ENCODE data around the gene RNF223.

The RNF223 gene

DNA sequence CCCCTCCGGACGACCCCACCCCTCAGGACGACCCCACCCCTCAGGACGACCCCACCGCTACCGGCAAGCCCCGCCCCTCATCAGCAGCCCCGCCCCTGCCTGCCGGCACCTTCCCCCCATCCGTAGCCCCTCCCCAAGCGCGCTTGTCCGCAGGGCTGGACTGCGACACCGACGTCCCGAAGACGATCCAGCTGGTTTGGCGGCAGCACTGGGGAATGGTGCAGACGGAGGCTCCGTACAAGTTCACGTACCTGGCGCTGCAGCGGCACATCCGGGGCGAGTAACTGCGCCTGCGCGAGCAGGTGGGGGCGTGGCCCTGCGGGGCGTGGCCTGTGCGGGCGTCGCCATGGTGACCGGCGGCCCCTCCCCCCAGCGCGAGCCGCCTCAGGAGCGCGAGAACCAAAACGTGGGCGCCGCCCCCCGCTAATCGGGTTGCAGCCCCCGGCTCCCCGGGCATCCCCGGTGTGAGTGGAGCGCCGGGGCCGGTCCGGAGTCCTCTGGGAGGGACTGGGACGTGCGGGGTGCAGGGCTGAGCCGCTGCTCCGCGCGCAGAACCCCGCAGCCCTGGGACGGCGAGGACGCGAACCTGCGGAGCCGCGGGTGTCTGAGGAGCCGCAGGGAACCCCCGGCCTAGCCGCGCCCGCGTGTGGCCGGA, 4.9 kb downstream of the RNF223 start:
- no peak for TF ChIP-seq ARNTL (CRISPR knock-in tag; IDR thresholded peaks at IDR 0.05; ENCODE audit: borderline replicate concordance, low read depth)
- TF ChIP-seq ZFP30 (CRISPR knock-in tag; IDR thresholded peaks at IDR 0.05): no peak
- no peak for TF ChIP-seq PPARA (CRISPR knock-in tag; IDR thresholded peaks at IDR 0.05; ENCODE audit: borderline replicate concordance)
- TF ChIP-seq ZNF70 (CRISPR knock-in tag; IDR thresholded peaks at IDR 0.05): no peak
- TF ChIP-seq, protein P1, sequence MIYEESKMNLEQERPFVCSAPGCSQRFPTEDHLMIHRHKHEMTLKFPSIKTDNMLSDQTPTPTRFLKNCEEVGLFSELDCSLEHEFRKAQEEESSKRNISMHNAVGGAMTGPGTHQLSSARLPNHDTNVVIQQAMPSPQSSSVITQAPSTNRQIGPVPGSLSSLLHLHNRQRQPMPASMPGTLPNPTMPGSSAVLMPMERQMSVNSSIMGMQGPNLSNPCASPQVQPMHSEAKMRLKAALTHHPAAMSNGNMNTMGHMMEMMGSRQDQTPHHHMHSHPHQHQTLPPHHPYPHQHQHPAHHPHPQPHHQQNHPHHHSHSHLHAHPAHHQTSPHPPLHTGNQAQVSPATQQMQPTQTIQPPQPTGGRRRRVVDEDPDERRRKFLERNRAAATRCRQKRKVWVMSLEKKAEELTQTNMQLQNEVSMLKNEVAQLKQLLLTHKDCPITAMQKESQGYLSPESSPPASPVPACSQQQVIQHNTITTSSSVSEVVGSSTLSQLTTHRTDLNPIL (CRISPR knock-in tag; IDR thresholded peaks at IDR 0.05; ENCODE audit: low read depth): no peak
- no peak for TF ChIP-seq ZFP3 (CRISPR knock-in tag; IDR thresholded peaks at IDR 0.05)
- TF ChIP-seq, protein P2, sequence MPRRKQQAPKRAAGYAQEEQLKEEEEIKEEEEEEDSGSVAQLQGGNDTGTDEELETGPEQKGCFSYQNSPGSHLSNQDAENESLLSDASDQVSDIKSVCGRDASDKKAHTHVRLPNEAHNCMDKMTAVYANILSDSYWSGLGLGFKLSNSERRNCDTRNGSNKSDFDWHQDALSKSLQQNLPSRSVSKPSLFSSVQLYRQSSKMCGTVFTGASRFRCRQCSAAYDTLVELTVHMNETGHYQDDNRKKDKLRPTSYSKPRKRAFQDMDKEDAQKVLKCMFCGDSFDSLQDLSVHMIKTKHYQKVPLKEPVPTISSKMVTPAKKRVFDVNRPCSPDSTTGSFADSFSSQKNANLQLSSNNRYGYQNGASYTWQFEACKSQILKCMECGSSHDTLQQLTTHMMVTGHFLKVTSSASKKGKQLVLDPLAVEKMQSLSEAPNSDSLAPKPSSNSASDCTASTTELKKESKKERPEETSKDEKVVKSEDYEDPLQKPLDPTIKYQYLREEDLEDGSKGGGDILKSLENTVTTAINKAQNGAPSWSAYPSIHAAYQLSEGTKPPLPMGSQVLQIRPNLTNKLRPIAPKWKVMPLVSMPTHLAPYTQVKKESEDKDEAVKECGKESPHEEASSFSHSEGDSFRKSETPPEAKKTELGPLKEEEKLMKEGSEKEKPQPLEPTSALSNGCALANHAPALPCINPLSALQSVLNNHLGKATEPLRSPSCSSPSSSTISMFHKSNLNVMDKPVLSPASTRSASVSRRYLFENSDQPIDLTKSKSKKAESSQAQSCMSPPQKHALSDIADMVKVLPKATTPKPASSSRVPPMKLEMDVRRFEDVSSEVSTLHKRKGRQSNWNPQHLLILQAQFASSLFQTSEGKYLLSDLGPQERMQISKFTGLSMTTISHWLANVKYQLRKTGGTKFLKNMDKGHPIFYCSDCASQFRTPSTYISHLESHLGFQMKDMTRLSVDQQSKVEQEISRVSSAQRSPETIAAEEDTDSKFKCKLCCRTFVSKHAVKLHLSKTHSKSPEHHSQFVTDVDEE (CRISPR knock-in tag; IDR thresholded peaks at IDR 0.05): no peak
- no peak for TF ChIP-seq ZC3H10 (CRISPR knock-in tag; IDR thresholded peaks at IDR 0.05)
- TF ChIP-seq, protein P3, sequence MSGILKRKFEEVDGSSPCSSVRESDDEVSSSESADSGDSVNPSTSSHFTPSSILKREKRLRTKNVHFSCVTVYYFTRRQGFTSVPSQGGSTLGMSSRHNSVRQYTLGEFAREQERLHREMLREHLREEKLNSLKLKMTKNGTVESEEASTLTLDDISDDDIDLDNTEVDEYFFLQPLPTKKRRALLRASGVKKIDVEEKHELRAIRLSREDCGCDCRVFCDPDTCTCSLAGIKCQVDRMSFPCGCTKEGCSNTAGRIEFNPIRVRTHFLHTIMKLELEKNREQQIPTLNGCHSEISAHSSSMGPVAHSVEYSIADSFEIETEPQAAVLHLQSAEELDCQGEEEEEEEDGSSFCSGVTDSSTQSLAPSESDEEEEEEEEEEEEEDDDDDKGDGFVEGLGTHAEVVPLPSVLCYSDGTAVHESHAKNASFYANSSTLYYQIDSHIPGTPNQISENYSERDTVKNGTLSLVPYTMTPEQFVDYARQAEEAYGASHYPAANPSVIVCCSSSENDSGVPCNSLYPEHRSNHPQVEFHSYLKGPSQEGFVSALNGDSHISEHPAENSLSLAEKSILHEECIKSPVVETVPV (CRISPR knock-in tag; IDR thresholded peaks at IDR 0.05): no peak
- ATAC-seq: peak; percentile 48

DNA sequence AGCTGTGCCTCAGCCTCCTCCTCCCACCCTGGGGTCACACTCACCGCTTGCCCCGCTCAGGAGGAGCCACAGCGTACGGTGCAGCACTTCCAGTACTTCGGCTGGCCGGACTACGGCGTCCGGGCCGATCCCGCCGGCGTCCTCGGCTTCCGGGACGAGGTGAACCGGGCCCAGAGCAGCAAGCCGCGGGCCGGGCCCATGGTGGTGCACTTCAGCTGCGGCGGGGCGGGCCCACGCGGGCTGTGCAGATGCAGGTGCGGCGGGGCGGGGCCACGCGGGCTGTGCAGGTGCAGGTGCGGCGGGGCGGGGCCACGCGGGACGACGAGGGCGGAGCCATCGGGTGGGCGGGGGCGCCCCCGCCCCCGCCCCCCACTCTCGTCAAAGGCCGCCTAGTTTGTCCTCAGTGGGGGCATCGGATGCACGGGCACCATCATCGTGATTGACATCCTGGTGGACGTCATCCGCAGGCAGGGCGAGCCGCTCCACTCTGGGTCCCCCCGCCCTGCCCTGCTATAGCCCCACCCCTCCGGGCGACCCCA, 5.5 kb downstream of the RNF223 start:
- ATAC-seq: no peak
- no peak for TF ChIP-seq ZNF565 (CRISPR knock-in tag; conservative IDR thresholded peaks at IDR 0.05; ENCODE audit: low read depth)
- TF ChIP-seq BACH2 (CRISPR knock-in tag; IDR thresholded peaks at IDR 0.05; ENCODE audit: borderline replicate concordance): no peak
- TF ChIP-seq, protein P3 (CRISPR knock-in tag; IDR thresholded peaks at IDR 0.05): no peak
- TF ChIP-seq, protein P2 (CRISPR knock-in tag; IDR thresholded peaks at IDR 0.05): no peak
- TF ChIP-seq ARNTL (CRISPR knock-in tag; IDR thresholded peaks at IDR 0.05; ENCODE audit: borderline replicate concordance, low read depth): no peak
- TF ChIP-seq, protein P1 (CRISPR knock-in tag; IDR thresholded peaks at IDR 0.05; ENCODE audit: low read depth): no peak
- TF ChIP-seq CSDC2 (CRISPR knock-in tag; IDR thresholded peaks at IDR 0.05): no peak
- no peak for TF ChIP-seq ZFP30 (CRISPR knock-in tag; IDR thresholded peaks at IDR 0.05)
- no peak for TF ChIP-seq OSR1 (CRISPR knock-in tag; IDR thresholded peaks at IDR 0.05)
- TF ChIP-seq TOX (CRISPR knock-in tag; IDR thresholded peaks at IDR 0.05; ENCODE audit: borderline replicate concordance): no peak
- TF ChIP-seq RARB (CRISPR knock-in tag; IDR thresholded peaks at IDR 0.05): no peak
- no peak for TF ChIP-seq TCF4 (CRISPR knock-in tag; IDR thresholded peaks at IDR 0.05; ENCODE audit: borderline replicate concordance)
- TF ChIP-seq ZNF8 (CRISPR knock-in tag; IDR thresholded peaks at IDR 0.05): no peak

Measured in SK-N-SH treated with all-trans-retinoic acid at 6 μM for 48 hours (cell line).